SK-N-SH treated with all-trans-retinoic acid at 6 μM for 48 hours (cell line): Measurements from ENCODE around the gene KPNB1.

ENCODE experiments used
- GLIS3 ChIP-seq: fragments of 250-450 bp; sonication (Bioruptor Pico); IDR thresholded peaks from 2 replicates; pipeline ENCODE4 v1.5.0; 2020; ENCODE audit warnings: mild to moderate bottlenecking, moderate library complexity
- RARB ChIP-seq: fragments of 250-450 bp; sonication (Bioruptor Pico); IDR thresholded peaks from 2 replicates; pipeline ENCODE4 v1.8.0; 2021; ENCODE audit warnings: mild to moderate bottlenecking, moderate library complexity
- ZFP3 ChIP-seq: fragments of 250-450 bp; sonication (Bioruptor Pico); IDR thresholded peaks from 2 replicates; pipeline ENCODE4 v1.5.0; 2020; ENCODE audit warnings: mild to moderate bottlenecking, moderate library complexity
- ZFP30 ChIP-seq: fragments of 450-650 bp; formaldehyde crosslinking; IDR thresholded peaks from 2 replicates; pipeline ENCODE4 v1.5.0; 2022; ENCODE audit warnings: mild to moderate bottlenecking, moderate library complexity
- TF ChIP-seq, protein P1 (sequence below): fragments of 250-450 bp; sonication (Bioruptor Pico); IDR thresholded peaks from 2 replicates; pipeline ENCODE4 v1.5.0; 2020; ENCODE audit warnings: mild to moderate bottlenecking, moderate library complexity
- TF ChIP-seq, protein P2 (sequence below): fragments of 250-450 bp; sonication (Bioruptor Pico); IDR thresholded peaks from 2 replicates; pipeline ENCODE4 v1.8.0; 2020; ENCODE audit warnings: mild to moderate bottlenecking, moderate library complexity, borderline replicate concordance
- TF ChIP-seq, protein P3 (sequence below): fragments of 250-450 bp; sonication (Bioruptor Pico); IDR thresholded peaks from 2 replicates; pipeline ENCODE4 v1.5.1; 2021; ENCODE audit warnings: mild to moderate bottlenecking, moderate library complexity
- TF ChIP-seq, protein P4 (sequence below): fragments of 250-450 bp; sonication (Bioruptor Pico); IDR thresholded peaks from 2 replicates; pipeline ENCODE4 v1.5.1; 2020; ENCODE audit warnings: low read depth, mild to moderate bottlenecking, moderate library complexity

DNA sequence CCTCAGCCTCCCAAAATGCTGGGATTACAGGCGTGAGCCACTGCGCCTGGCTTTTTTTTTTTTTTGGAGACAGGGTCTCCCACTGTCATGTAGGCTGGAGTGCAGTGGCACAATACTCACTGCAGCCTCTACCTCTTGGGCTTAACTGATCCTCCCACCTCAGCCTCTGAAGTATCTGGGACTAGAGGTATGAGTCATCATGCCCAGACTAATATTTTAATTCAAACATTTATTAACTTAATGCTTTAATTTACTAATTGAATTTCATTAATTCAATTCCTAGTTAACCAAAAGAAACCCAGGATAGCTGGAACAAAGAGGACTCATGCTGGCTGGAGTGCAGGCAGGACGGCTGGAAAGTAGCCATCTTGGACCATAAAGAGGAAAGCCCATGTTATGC is 14.0 kb upstream of the KPNB1 start:
- TF ChIP-seq, protein P1, sequence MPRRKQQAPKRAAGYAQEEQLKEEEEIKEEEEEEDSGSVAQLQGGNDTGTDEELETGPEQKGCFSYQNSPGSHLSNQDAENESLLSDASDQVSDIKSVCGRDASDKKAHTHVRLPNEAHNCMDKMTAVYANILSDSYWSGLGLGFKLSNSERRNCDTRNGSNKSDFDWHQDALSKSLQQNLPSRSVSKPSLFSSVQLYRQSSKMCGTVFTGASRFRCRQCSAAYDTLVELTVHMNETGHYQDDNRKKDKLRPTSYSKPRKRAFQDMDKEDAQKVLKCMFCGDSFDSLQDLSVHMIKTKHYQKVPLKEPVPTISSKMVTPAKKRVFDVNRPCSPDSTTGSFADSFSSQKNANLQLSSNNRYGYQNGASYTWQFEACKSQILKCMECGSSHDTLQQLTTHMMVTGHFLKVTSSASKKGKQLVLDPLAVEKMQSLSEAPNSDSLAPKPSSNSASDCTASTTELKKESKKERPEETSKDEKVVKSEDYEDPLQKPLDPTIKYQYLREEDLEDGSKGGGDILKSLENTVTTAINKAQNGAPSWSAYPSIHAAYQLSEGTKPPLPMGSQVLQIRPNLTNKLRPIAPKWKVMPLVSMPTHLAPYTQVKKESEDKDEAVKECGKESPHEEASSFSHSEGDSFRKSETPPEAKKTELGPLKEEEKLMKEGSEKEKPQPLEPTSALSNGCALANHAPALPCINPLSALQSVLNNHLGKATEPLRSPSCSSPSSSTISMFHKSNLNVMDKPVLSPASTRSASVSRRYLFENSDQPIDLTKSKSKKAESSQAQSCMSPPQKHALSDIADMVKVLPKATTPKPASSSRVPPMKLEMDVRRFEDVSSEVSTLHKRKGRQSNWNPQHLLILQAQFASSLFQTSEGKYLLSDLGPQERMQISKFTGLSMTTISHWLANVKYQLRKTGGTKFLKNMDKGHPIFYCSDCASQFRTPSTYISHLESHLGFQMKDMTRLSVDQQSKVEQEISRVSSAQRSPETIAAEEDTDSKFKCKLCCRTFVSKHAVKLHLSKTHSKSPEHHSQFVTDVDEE (CRISPR knock-in tag) = no peak
- TF ChIP-seq, protein P2, sequence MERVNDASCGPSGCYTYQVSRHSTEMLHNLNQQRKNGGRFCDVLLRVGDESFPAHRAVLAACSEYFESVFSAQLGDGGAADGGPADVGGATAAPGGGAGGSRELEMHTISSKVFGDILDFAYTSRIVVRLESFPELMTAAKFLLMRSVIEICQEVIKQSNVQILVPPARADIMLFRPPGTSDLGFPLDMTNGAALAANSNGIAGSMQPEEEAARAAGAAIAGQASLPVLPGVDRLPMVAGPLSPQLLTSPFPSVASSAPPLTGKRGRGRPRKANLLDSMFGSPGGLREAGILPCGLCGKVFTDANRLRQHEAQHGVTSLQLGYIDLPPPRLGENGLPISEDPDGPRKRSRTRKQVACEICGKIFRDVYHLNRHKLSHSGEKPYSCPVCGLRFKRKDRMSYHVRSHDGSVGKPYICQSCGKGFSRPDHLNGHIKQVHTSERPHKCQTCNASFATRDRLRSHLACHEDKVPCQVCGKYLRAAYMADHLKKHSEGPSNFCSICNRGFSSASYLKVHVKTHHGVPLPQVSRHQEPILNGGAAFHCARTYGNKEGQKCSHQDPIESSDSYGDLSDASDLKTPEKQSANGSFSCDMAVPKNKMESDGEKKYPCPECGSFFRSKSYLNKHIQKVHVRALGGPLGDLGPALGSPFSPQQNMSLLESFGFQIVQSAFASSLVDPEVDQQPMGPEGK (CRISPR knock-in tag) = no peak
- no peak for TF ChIP-seq GLIS3 (CRISPR knock-in tag)
- no peak for TF ChIP-seq ZFP30 (CRISPR knock-in tag)
- TF ChIP-seq, protein P3, sequence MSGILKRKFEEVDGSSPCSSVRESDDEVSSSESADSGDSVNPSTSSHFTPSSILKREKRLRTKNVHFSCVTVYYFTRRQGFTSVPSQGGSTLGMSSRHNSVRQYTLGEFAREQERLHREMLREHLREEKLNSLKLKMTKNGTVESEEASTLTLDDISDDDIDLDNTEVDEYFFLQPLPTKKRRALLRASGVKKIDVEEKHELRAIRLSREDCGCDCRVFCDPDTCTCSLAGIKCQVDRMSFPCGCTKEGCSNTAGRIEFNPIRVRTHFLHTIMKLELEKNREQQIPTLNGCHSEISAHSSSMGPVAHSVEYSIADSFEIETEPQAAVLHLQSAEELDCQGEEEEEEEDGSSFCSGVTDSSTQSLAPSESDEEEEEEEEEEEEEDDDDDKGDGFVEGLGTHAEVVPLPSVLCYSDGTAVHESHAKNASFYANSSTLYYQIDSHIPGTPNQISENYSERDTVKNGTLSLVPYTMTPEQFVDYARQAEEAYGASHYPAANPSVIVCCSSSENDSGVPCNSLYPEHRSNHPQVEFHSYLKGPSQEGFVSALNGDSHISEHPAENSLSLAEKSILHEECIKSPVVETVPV (CRISPR knock-in tag) = no peak
- no peak for TF ChIP-seq RARB
- TF ChIP-seq ZFP3 = no peak
- TF ChIP-seq, protein P4, sequence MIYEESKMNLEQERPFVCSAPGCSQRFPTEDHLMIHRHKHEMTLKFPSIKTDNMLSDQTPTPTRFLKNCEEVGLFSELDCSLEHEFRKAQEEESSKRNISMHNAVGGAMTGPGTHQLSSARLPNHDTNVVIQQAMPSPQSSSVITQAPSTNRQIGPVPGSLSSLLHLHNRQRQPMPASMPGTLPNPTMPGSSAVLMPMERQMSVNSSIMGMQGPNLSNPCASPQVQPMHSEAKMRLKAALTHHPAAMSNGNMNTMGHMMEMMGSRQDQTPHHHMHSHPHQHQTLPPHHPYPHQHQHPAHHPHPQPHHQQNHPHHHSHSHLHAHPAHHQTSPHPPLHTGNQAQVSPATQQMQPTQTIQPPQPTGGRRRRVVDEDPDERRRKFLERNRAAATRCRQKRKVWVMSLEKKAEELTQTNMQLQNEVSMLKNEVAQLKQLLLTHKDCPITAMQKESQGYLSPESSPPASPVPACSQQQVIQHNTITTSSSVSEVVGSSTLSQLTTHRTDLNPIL (CRISPR knock-in tag) = no peak
